ENCODE data around the gene ZNF474. TPM values are rescaled to one million over a fixed set of nuclear protein-coding genes. Genes with fewer than 3 reads are reported as not detected.

ZNF474 gene
- total RNA-seq, 4 donors from 2014 or later, result 1.0 to 2.0 (median 1.4) TPM; not detected in 1

DNA sequence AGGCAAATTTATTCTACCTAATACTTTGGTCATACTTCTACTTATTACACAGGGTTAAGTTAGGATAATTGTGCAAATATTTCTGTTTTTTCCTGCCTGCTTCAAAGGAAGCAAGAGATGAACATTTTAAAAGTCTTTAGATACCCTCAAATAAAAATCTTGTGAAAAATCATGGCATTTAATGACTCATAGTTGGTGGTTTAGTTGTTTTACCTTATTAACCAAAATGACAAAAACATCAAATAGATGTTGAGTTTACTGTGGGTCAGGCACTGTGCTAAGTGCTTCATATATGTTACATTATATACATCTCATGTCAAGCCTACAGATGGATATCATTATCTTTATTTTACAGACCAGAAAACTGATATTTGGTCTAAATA lies 54.4 kb downstream of the ZNF474 start:
- H3K27ac ChIP-seq, result peak overlapping the region; percentile 88
- H3K9me3 ChIP-seq, result no peaks in the 10 kb centered on the region
- H3K36me3 ChIP-seq, result no peaks in the 10 kb centered on the region
- no peak for TF ChIP-seq EP300 (IDR thresholded peaks at IDR 0.05)
- no peak for TF ChIP-seq POLR2A (IDR thresholded peaks at IDR 0.05)
- TF ChIP-seq POLR2AphosphoS5 (IDR thresholded peaks at IDR 0.05), result no peak
- TF ChIP-seq, protein P1, sequence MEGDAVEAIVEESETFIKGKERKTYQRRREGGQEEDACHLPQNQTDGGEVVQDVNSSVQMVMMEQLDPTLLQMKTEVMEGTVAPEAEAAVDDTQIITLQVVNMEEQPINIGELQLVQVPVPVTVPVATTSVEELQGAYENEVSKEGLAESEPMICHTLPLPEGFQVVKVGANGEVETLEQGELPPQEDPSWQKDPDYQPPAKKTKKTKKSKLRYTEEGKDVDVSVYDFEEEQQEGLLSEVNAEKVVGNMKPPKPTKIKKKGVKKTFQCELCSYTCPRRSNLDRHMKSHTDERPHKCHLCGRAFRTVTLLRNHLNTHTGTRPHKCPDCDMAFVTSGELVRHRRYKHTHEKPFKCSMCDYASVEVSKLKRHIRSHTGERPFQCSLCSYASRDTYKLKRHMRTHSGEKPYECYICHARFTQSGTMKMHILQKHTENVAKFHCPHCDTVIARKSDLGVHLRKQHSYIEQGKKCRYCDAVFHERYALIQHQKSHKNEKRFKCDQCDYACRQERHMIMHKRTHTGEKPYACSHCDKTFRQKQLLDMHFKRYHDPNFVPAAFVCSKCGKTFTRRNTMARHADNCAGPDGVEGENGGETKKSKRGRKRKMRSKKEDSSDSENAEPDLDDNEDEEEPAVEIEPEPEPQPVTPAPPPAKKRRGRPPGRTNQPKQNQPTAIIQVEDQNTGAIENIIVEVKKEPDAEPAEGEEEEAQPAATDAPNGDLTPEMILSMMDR (IDR thresholded peaks at IDR 0.05), result no peak
- DNase-seq (ENCODE audit: low spot score in 2 of 2), result no peak
- H3K4me1 ChIP-seq, result peaks cover 45% of the 10 kb centered on the region
- H3K27me3 ChIP-seq, result no peaks in the 10 kb centered on the region
- H3K4me3 ChIP-seq, result no peak overlapping the region

DNA sequence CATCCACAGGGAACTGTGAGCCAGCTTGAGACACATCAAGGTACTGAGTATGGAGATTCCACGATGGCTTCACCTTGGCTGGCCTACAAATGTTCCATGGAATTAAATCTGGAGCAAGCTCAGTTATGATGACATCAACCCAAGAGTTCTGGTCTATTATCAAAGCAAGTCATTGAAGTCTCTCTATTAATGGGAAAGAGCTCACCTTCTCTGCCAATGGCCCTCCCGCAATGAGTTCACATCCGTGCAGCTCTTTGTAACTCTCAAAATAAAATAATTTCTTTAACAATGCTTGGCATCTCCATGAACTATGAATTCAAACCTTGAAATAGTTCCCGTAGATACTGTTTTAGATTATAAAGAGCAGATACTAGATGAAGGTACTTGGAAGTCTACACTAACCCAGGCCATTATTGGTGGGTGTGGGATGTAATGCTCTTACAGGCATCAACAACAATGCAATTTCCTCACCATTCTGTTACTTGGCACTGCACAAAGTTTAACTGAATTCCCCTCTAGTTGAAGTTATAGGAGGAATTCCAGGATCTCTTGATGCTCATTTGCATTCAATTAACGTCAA lies 55.4 kb downstream of the ZNF474 start:
- no peaks in the 10 kb centered on the region for H3K9me3 ChIP-seq
- DNase-seq (ENCODE audit: low spot score in 2 of 2), result no peak
- H3K4me3 ChIP-seq, result no peak overlapping the region
- no peaks in the 10 kb centered on the region for H3K36me3 ChIP-seq
- H3K4me1 ChIP-seq, result peaks cover 45% of the 10 kb centered on the region
- no peak overlapping the region for H3K27ac ChIP-seq
- WGBS, result 86% methylated on average over 5 of the region's 5 CpGs
- H3K27me3 ChIP-seq, result no peaks in the 10 kb centered on the region
- TF ChIP-seq, protein P1 (IDR thresholded peaks at IDR 0.05), result no peak
- TF ChIP-seq POLR2AphosphoS5 (IDR thresholded peaks at IDR 0.05) (no peak), EP300 (IDR thresholded peaks at IDR 0.05) (no peak), POLR2A (IDR thresholded peaks at IDR 0.05) (no peak)

DNA sequence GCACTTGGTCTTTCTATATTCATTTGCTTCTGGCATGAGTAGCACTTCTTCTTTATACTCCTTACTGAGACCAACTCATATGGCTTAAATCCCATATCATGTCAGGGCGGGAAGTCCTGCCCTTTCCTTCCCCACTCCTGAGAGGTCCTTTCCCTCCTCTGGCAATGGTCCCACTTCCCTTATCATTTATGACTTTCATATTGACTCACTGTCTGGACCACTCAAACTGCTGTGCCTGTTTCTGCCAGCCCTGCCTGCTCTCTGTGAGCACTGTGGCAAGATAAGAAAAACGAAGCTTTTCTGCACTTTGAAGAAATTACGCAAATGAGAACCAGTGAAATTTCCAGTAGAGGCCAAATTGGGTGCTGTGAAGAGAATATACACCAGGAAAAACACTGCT lies 58.1 kb downstream of the ZNF474 start:
- WGBS, result 74% methylated on average over 3 of the region's 3 CpGs
- Histone ChIP-seq H3K4me3 (no peak overlapping the region), H3K4me1 (peaks cover 24% of the 10 kb centered on the region), H3K27ac (no peak overlapping the region), H3K36me3 (no peaks in the 10 kb centered on the region), H3K27me3 (no peaks in the 10 kb centered on the region), H3K9me3 (no peaks in the 10 kb centered on the region)
- TF ChIP-seq POLR2A (IDR thresholded peaks at IDR 0.05), result no peak
- no peak for TF ChIP-seq POLR2AphosphoS5 (IDR thresholded peaks at IDR 0.05)
- TF ChIP-seq EP300 (IDR thresholded peaks at IDR 0.05), result no peak
- TF ChIP-seq, protein P1 (IDR thresholded peaks at IDR 0.05), result no peak
- no peak for DNase-seq (ENCODE audit: low spot score in 2 of 2)

DNA sequence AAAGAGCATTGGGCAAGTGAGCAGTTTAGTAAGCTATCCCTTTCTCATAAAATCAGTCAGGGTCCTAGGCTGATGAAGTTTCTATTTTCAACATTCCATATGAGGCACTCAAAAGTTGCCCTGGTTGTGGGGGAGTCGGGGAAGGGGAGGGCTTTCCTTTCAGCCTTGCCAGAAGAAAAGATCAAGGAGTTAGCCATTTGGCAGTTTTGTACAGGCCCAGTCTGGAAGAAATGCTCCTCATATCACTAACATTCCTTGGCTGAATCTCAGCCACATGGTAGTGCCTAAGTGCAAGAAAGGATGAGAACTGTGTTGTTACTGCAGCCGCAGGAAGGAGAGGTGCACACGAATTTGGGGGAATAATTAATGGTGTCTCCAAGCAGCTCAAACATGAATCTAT lies 60.8 kb downstream of the ZNF474 start:
- WGBS, result 79% methylated on average over 3 of the region's 3 CpGs
- H3K27me3 ChIP-seq, result no peaks in the 10 kb centered on the region
- no peaks in the 10 kb centered on the region for H3K4me1 ChIP-seq
- no peaks in the 10 kb centered on the region for H3K36me3 ChIP-seq
- no peak for DNase-seq (ENCODE audit: low spot score in 2 of 2)
- no peak overlapping the region for H3K27ac ChIP-seq
- TF ChIP-seq POLR2A (IDR thresholded peaks at IDR 0.05) (no peak), POLR2AphosphoS5 (IDR thresholded peaks at IDR 0.05) (no peak), EP300 (IDR thresholded peaks at IDR 0.05) (no peak)
- TF ChIP-seq, protein P1 (IDR thresholded peaks at IDR 0.05), result no peak
- no peak overlapping the region for H3K4me3 ChIP-seq
- no peaks in the 10 kb centered on the region for H3K9me3 ChIP-seq

DNA sequence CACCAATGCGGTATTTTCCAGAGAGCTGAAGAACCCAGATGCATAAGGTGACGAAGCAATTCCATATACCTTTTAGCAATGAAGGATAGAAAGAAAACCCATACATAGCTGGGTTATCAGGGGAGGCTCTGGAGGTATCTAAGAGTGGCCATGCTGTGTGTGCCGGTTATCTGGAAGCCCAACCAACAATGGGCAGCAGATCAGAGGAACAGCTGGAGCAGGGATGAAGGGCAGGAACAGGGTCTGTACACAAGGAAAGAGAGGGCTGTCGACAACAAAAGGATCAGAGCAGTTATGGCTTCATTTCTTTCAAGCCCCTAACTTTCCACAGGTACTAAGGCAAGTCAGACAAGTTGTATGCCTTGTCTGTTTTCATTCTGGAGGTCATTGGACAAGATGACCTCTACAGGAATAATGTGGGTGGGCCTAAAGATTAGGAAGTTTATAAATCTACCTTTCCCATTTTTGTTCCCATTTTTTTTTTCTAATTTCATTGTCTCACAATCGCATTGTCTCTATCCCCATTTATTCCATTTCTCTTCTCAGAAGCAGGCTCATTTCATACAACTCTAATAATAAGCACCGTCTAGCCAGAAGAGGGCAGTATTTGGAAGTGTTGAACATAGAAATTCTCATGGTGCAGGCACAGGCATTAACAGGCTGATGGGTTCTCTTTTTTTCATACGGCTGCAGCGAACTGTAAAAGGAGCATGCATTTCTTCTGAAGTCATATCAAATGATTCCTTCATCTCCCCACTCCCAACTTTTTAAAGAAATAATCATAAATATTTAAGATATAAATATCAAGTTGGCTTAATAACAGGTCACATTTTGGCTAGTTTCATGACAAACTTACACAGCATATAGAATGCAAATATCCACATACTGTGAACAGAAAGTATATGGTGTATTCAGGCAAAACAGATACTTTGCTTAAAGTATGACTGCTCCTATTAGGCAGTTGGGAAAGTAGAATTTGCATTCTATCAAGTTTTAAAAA lies 63.5 kb downstream of the ZNF474 start:
- Histone ChIP-seq H3K36me3 (no peaks in the 10 kb centered on the region), H3K4me1 (no peaks in the 10 kb centered on the region), H3K27ac (no peak overlapping the region), H3K9me3 (no peaks in the 10 kb centered on the region), H3K27me3 (no peaks in the 10 kb centered on the region), H3K4me3 (no peak overlapping the region)
- no peak for DNase-seq (ENCODE audit: low spot score in 2 of 2)
- 43% methylated on average over 8 of the region's 8 CpGs for WGBS
- TF ChIP-seq, protein P1 (IDR thresholded peaks at IDR 0.05), result peak; percentile 12 to 43
- TF ChIP-seq POLR2AphosphoS5 (IDR thresholded peaks at IDR 0.05), result no peak
